Adipocyte (in vitro differentiated cells): ENCODE measurements around the gene PLAAT2.
"Not testable (repeated sequence)": the region's sequence is repeated elsewhere in the genome, so short reads cannot be mapped to it uniquely, and the experiment has no call there.

Source experiments
- DNase-seq: peaks from one replicate; pipeline ENCODE4 v3.0.0-alpha.2; 2015; ENCODE audit warnings: low read depth
- H3K27me3 ChIP-seq: replicated peaks from 2 replicates; pipeline ENCODE4 v1.7.0; 2013; ENCODE audit warnings: mild to moderate bottlenecking, low read length, moderate library complexity; ENCODE audit not compliant: control insufficient read depth, insufficient read depth
- H3K36me3 ChIP-seq: 2 replicates; pipeline ENCODE4 v1.7.0; 2013; ENCODE audit warnings: low read length, mild to moderate bottlenecking, moderate library complexity; ENCODE audit not compliant: control insufficient read depth, insufficient read depth, severe bottlenecking
- H3K4me1 ChIP-seq: 2 replicates; pipeline ENCODE4 v1.7.0; 2013; ENCODE audit warnings: mild to moderate bottlenecking, low read length, moderate library complexity; ENCODE audit not compliant: control insufficient read depth, insufficient read depth
- H3K4me3 ChIP-seq: 2 replicates; pipeline ENCODE4 v1.7.0; 2013; ENCODE audit warnings: mild to moderate bottlenecking, low read length, moderate library complexity
- H3K9ac ChIP-seq: 2 replicates; pipeline ENCODE4 v1.7.0; 2013; ENCODE audit warnings: mild to moderate bottlenecking, low read length, moderate library complexity
- H3K9me3 ChIP-seq: 2 replicates; pipeline ENCODE4 v1.7.0; 2013; ENCODE audit warnings: mild to moderate bottlenecking, low read length, moderate library complexity; ENCODE audit not compliant: control insufficient read depth

Gene PLAAT2

DNA sequence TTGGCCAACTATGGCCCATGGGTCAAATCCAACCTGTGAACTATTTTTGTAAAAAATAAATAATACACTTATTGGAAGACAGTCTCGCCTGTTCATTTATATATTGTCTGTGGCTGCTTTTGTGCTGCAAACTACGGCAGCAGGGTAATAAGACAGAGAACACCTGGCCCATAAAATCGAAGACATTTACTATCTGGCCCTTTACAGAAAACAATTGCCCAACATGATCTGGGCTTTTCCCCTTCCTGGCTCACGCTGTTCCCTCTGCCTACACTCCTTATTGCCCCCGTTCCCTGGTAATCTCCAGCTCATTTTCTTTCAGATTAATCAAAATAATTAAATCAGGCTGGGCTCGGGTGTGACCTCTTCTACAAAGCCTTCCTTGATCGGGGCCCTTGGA is 5.6 kb downstream of the PLAAT2 start:
- Histone ChIP-seq H3K9me3 (no peaks in the 10 kb centered on the region), H3K4me1 (peaks cover 13% of the 10 kb centered on the region), H3K27me3 (peaks cover 15% of the 10 kb centered on the region), H3K9ac (no peak overlapping the region), H3K36me3 (no peaks in the 10 kb centered on the region), H3K4me3 (no peak overlapping the region)
- no peak for DNase-seq

DNA sequence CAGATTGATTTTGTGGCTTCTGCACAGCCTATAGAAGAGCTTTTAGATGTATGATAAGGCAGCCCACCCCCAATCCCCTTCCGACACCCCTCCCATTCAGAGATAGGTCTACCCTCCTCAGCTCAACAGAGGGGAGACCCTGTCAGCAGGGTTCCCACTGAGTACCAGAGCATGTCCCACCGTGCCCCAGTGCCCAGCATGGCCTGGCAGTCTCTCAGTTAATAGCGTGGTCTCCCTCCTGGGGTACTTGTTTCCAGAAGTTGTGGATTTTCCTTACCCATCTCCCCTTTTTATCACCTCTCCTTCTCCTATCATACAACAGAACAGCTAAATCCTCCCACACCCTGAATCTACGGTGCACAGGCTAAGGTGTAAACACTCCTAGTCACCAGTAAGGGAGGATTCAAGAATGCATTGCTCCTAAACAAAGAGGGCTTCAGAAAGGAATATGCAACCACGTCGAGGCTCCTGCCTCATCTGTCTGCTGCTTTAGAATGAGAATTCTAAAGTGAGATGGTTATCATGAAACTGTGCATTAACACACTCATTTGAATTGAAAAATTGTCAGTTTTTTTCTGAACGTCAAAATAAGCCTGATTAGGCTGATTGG is 6.7 kb downstream of the PLAAT2 start:
- no peak overlapping the region for H3K9ac ChIP-seq

DNA sequence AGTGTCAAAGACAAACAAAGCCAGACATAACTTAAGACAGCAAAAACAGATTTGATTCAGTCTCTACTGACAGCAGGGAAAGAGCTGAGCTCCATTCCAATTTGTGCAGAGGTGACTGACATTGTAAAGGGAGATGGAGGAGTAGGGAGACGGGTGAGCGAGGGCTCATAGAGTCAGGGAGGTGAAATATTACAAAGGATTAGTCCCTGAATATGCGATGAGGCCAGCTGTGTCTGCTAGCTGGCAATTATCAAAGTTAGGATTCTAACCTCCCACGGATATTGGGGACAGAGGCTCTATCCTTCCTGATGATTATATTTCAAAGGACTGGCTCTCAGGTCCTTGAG is 8.3 kb downstream of the PLAAT2 start:
- no peak for DNase-seq
- H3K36me3 ChIP-seq, result no peaks in the 10 kb centered on the region
- peaks cover 11% of the 10 kb centered on the region for H3K27me3 ChIP-seq
- no peak overlapping the region for H3K9ac ChIP-seq
- H3K9me3 ChIP-seq, result no peaks in the 10 kb centered on the region
- peaks cover 8% of the 10 kb centered on the region for H3K4me1 ChIP-seq
- H3K4me3 ChIP-seq, result no peak overlapping the region

More for the DNA sequence above, 6.7 kb downstream of the PLAAT2 start:
- no peaks in the 10 kb centered on the region for H3K9me3 ChIP-seq
- H3K4me3 ChIP-seq, result no peak overlapping the region
- no peaks in the 10 kb centered on the region for H3K36me3 ChIP-seq
- DNase-seq, result no peak
- peaks cover 15% of the 10 kb centered on the region for H3K27me3 ChIP-seq
- peaks cover 13% of the 10 kb centered on the region for H3K4me1 ChIP-seq

DNA sequence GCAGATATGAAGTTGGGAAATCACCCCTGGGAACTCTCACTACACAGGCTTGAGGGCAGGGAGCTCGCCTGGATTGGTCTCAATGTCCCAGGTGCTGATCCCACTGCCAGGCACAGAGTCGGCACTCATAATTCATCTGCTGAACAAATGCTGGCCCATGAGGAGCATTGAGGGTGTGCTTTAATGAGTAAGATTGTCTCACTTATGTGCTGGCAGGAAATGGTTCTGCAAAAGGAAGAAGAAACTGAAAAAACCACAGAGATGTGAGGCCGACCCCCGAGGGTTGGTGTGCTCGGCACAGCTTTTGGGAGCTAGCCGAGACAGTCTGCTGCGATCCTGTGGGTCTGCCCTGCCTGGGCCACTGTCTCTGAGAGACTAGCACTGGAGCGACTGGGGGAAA is 9.4 kb downstream of the PLAAT2 start:
- no peaks in the 10 kb centered on the region for H3K36me3 ChIP-seq
- peaks cover 8% of the 10 kb centered on the region for H3K4me1 ChIP-seq
- no peak for DNase-seq
- no peaks in the 10 kb centered on the region for H3K9me3 ChIP-seq
- H3K9ac ChIP-seq, result no peak overlapping the region
- H3K4me3 ChIP-seq, result no peak overlapping the region
- H3K27me3 ChIP-seq, result peaks cover 5% of the 10 kb centered on the region

DNA sequence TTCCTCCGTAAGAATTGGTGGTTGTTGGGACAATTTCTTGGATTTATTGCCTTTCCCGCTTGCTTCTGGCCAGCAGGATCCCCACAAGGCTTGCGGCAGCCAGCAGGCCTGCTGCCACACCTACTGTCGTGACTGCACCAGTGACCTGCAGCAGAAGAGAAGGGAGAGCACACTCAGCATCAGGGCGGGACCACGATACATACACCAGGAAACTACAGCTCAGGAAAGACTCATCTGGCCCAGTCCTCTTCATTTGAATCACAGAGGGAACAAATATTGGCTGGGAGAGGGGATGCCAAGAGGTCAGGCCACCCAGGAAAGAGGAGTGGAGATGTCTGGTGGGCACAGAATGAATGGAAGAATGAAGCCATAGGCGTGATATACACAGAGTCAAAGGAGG is 10.3 kb downstream of the PLAAT2 start:
- Histone ChIP-seq H3K4me1 (peaks cover 8% of the 10 kb centered on the region), H3K9me3 (no peaks in the 10 kb centered on the region), H3K9ac (no peak overlapping the region), H3K4me3 (no peak overlapping the region), H3K36me3 (no peaks in the 10 kb centered on the region), H3K27me3 (peaks cover 5% of the 10 kb centered on the region)
- DNase-seq, result no peak

DNA sequence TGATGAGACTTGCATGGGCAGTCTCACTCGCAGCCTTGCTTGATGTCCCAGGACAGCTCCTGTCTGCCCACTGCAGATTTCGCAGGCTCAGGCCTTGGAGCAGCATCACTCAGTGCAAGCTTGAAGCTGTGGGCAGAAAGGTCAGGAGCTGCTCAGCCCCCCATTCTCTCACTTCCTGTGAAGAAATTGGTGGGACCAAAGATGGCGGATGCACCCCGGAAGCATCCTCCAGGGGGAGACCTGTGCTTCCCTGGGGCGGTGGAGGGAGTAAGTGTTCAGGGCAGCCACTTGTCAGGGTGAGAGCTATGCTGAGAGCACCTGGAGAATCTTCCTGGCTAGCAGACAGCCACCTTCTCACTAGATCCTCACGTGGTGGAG is 11.3 kb downstream of the PLAAT2 start:
- no peak overlapping the region for H3K4me3 ChIP-seq
- H3K9me3 ChIP-seq, result no peaks in the 10 kb centered on the region
- no peaks in the 10 kb centered on the region for H3K36me3 ChIP-seq
- H3K4me1 ChIP-seq, result peaks cover 8% of the 10 kb centered on the region
- no peak overlapping the region for H3K9ac ChIP-seq
- no peak for DNase-seq
- peaks cover 5% of the 10 kb centered on the region for H3K27me3 ChIP-seq

DNA sequence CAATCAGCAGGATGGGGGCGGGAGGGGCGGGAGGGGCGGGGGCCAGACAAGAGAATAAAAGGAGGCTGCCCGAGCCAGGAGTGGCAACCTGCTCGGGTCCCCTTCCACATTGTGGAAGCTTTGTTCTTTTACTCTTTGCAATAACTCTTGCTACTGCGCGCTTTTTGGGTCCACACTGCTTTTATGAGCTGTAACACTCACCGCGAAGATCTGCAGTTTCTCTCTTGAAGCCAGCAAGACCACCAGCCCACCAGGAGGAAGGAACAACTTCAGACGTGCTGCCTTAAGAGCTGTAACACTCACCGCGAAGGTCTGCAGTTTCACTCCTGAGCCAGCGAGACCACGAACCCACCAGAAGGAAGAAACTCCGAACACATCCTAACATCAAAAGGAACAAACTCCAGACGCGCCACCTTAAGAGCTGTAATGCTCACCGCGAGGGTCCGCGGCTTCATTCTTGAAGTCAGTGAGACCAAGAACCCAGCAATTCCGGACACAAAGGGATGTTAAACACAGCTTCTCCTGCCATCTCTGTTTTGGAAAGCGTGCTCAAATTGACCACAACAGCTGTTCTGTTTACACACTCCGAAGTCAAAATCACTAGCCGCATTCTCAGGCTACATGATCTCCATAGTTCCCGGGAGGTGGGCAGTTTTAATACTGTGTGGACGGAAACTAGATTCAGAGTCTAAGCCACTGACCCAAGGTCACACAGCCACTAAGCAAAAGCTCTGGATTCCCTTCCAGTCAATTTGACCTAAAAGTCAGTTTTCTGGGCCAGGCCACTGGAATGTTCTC is 11.9 kb downstream of the PLAAT2 start:
- DNase-seq, result no peak
- Histone ChIP-seq H3K27me3 (peaks cover 5% of the 10 kb centered on the region), H3K9ac (no peak overlapping the region), H3K36me3 (no peaks in the 10 kb centered on the region), H3K9me3 (no peaks in the 10 kb centered on the region), H3K4me3 (no peak overlapping the region), H3K4me1 (peaks cover 8% of the 10 kb centered on the region)

DNA sequence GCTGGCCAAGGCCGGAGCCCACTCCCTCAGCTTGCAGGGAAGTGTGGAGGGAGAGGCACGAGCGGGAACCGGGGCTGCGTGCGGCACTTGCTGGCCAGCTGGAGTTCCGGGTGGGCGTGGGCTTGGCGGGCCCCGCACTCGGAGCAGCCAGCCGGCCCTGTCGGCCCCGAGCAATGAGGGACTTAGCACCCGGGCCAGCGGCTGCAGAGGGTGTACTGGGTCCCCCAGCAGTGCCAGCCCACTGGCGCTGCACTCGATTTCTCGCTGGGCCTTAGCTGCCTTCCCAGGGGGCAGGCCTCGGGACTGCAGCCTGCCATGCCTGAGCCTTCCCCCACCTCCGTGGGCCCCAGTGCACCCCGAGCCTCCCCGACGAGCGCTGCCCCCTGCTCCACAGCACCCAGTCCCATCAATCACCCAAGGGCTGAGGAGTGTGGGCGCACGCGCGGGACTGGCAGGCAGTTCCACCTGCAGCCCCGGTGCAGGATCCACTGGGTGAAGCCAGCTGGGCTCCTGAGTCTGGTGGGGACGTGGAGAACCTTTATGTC is 13.0 kb downstream of the PLAAT2 start:
- not testable (repeated sequence) for H3K9me3 ChIP-seq, H3K4me3 ChIP-seq, H3K4me1 ChIP-seq, H3K27me3 ChIP-seq, H3K9ac ChIP-seq, DNase-seq, H3K36me3 ChIP-seq

DNA sequence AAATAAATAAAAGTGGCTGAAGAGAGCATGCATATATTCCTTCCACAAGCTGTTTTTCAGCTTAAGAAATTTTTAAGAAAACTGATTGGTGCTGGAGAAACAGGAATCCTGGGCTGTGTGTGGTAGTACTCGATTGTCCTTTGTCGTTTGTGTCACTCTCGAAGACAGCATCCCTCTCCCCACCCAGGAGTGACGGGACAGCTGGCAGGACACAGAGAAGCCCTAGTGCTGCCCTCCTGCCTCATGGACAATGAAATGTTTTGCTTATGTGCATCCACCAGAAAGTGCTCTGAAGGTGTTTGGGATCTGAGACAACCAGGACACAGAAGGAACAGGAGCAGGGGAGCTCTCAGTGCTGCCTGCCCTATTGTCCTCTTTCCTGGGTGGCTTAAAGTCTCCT is 13.8 kb downstream of the PLAAT2 start:
- DNase-seq, result no peak
- Histone ChIP-seq H3K9me3 (no peaks in the 10 kb centered on the region), H3K27me3 (no peaks in the 10 kb centered on the region), H3K4me1 (peaks cover 8% of the 10 kb centered on the region), H3K36me3 (no peaks in the 10 kb centered on the region), H3K4me3 (no peak overlapping the region), H3K9ac (no peak overlapping the region)

DNA sequence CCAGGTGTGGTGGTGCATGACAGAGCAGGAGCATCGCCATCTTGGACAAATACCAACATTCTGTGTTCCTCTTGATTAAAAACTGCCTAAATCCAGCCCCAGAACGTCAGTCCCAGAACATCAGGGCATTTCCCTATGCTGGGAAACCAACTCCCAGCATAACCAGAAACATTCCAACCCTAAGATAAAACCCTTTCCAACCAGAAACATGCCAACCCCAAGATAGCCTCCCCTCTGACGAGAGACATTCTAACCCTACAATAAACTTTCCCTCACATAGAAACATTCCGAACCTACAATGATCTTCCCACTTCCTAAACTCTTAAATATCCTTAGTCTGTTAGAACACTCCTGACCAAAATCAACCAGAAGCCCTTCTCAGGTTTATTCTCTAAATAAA is 15.0 kb downstream of the PLAAT2 start:
- Histone ChIP-seq H3K4me3 (no peak overlapping the region), H3K4me1 (no peaks in the 10 kb centered on the region), H3K36me3 (no peaks in the 10 kb centered on the region), H3K9me3 (no peaks in the 10 kb centered on the region), H3K27me3 (no peaks in the 10 kb centered on the region), H3K9ac (no peak overlapping the region)
- DNase-seq, result no peak

DNA sequence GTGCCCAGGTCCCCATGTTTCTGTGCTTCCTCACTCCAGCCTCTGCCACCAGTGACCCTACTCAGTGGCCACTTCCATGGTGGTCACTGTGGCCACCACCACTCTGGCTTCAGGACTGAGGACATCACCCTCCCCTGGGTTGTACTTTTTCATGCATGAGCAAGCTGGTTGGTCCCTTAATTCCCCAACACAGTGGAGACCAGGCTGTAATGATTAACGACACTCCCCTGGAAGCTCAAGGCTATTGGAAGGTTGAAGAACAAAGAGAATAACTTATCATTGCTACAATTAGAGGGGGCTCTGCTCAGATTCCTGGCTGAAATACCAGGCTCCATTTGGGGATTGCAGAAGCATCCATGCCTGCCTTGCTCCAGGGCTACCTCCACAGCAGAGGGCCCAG is 16.1 kb downstream of the PLAAT2 start:
- Histone ChIP-seq H3K36me3 (no peaks in the 10 kb centered on the region), H3K4me3 (no peak overlapping the region), H3K9me3 (no peaks in the 10 kb centered on the region), H3K4me1 (no peaks in the 10 kb centered on the region), H3K27me3 (no peaks in the 10 kb centered on the region), H3K9ac (no peak overlapping the region)
- DNase-seq, result no peak
